Stimulated activated CD4-positive, alpha-beta T cell treated with anti-CD3 and anti-CD28 coated beads, TNF-alpha, amount 100 ng/mL, for 4 hours (primary cell): ENCODE results near the gene RAD51C.
"Not testable (repeated sequence)": the region's sequence is repeated elsewhere in the genome, so short reads cannot be mapped to it uniquely, and the experiment has no call there.

ENCODE experiments used
- DNase-seq, 3 experiments: peaks; one replicate each; pipeline ENCODE4 v3.0.0-alpha.2; 2020; ENCODE audit warnings: low read depth in 3 of 3

RAD51C gene

DNA sequence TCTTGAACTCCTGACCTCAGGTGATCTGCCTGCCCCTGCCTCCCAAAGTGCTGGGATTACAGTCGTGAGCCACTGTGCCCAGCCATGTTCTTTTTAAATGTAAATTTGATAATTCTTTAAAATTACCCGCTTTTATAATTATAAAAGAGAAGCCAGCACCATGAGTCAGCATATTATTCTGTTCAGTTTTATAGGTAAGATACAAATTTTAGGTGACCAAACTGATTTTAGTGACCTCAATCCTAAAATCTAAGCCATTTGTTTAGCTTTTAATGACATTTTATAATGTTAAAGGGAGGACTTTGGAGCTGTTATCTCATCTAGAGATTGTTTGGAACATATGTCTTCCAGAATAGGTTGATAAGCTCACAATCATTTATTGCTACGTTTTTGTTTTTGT is 42.4 kb downstream of the RAD51C start:
- DNase-seq, result no peak

GRCh38 chr17:58741121-58741625 is 48.8 kb downstream of the RAD51C start:
- DNase-seq, result no peak

DNA sequence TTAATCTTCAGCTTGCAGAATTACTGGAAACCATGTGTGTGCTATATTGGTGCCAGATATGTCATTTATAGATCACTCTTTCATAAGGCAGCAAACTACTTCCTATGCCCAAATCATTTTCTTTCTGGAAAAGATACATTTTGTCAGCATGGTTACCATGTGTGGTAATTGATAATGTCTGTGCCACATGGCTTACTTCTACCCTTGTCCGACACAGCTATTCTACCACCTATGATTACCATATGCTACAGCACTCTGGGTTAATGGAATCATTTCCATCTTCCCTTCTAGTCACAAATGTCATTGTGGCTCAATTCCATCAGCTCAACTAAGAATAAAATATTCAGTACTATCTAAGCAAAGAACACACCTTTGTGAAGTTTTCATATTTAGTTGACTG is 55.3 kb downstream of the RAD51C start:
- no peak for DNase-seq

DNA sequence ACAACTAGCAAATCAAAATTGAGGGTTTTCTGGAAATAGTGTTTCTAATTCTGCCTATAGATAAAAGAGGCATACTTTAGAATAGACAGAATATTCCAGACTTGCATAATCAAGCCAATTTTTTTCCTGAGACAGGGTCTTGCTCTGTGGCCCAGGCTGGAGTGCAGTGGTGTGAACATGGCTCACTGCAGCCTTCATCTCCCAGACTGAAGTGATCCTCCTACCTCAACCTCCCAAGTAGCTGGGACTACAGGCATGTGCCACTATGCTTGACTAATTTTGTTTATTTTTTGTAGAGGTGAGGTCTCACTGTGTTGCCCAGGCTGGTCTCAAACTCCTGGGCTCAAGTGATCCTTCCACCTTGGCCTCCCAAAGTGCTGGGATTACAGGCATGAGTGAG is 57.2 kb downstream of the RAD51C start:
- not testable (repeated sequence) for DNase-seq

- no peak for DNase-seq
These were observed 60.6 kb downstream of the RAD51C start for GRCh38 chr17:58753026-58753425.

DNA sequence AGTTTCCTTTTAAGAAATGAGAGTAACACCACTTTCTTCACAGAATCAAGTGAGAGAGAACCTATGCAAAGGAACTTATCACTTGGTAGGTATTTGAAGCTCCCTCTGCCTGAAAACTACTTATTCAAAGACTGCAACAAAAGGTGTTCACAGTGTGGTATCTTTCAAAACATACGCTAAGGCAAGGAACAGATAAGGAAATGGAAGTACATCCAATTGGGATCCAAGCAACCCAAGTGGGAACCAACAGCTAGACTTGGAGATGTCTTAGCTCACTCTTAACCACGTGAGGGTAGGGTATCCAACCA is 62.8 kb downstream of the RAD51C start:
- no peak for DNase-seq

- DNase-seq, result peak; percentile 5 to 23 (median 17)
These were observed 63.3 kb downstream of the RAD51C start, which contains the start of gene PPM1E for GRCh38 chr17:58755577-58756245. Gene PPM1E, plus strand, starts transcription at chr17:58755854.

DNA sequence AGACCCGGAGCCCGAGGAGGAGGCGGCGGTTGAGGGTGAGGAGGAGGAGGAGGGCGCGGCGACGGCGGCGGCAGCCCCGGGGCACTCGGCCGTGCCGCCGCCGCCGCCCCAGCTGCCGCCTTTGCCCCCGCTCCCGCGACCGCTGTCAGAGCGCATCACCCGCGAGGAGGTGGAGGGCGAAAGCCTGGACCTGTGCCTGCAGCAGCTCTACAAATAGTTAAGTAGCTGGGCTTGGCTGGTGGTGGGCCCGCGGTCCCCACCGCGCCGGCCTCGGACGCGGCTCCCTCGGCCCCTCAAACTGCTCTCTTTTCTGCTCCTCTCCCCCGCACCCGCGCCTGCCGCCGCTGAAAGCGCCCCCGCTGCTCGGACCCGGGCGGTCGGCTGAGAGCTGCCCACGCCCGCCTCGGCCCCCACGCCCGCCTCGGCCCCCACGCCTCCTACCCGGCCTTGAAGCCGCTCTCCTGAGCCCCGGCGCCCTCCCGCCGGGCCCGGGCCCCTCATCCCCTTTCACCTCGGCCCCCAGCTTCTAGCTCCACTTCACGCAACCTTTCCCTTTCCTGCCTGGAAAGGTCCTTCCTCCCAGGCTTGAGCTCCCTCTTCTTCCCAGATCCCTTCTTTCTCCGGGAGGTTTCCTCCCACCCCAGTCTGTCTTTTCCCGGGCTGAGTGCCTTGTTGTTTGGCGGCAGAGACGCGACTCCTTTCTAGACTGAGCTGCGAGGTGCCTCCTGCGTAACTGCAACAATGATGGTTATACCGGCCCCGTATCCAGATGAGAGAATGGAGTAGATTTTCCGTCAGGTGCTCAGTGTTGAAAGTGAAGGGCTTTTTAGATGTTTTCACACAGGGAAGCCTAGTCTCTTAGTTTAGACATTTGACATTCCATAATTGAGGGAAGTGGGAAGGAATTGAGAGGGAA is 64.1 kb downstream of the RAD51C start:
- DNase-seq, result no peak

DNA sequence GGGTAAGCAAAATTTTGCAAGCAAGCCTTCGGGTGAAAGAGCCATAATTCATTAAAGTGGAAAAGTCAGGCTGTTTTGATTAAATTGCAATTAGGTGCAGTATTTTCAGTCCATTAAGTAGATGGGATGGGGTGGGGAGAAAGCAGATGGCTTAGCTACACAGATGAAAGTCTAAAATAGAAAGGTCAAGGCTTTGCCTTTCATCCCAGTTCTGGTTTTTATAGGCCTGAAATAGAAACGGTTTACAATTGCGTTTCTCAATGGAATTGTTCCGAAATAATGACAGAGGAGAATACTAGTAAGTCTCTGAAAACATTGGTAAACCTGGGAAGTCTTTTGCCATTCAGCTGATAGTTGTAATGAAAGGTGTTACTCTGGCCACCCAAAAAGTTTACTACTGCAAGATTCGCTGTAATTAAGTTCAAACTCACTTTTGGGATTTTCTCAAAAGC is 64.8 kb downstream of the RAD51C start:
- DNase-seq, result no peak

GRCh38 chr17:58758890-58759289 is 66.5 kb downstream of the RAD51C start:
- no peak for DNase-seq

- no peak for DNase-seq
These were observed 67.1 kb downstream of the RAD51C start for GRCh38 chr17:58759522-58759921.

- no peak for DNase-seq
These were observed 67.8 kb downstream of the RAD51C start for GRCh38 chr17:58760248-58760647.

DNA sequence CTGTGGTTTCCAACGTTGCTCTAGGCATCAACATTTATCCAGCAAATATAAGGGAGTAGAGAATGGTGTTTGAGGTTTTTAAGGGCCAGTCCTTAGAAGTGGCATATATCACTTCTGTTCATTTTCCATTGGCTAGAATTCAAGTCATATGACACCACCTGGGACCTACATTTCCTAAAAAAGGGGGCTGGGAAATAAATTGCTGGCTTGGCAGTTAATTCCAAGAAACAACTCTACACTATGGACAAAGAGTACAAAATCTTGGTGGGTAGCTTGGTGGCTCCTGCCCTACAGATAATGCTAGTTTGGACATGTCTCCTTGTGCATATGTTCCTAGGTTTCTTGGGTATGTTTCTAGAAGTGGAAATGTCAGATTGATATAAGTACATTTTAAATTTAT is 70.9 kb downstream of the RAD51C start:
- no peak for DNase-seq

GRCh38 chr17:58764373-58764772 is 72.0 kb downstream of the RAD51C start:
- no peak for DNase-seq

DNA sequence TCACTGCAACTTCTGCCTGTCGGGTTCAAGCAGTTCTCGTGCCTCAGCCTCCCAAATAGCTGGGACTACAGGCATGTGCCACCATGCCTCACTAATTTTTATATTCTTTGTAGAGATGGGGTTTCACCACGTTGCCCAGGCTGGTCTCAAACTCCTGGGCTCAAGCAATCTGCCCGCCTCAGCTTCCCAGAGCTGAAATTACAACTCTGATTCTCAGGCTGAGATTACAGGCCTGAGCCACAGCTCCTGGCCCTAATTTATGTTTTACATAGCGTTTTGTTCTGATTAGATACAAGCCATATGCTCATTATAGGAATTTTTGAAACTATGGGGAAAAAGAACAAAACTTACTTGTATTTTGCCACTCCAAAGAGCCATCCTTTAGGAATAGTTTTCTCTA is 86.1 kb downstream of the RAD51C start:
- DNase-seq, result not testable (repeated sequence)

- no peak for DNase-seq
These were observed 87.0 kb downstream of the RAD51C start for GRCh38 chr17:58779446-58779845.

GRCh38 chr17:58783380-58783779 is 91.0 kb downstream of the RAD51C start:
- no peak for DNase-seq

- DNase-seq, result no peak
These were observed 92.7 kb downstream of the RAD51C start for GRCh38 chr17:58785097-58785496.
